ENCODE data around the gene MBOAT1.

DNA sequence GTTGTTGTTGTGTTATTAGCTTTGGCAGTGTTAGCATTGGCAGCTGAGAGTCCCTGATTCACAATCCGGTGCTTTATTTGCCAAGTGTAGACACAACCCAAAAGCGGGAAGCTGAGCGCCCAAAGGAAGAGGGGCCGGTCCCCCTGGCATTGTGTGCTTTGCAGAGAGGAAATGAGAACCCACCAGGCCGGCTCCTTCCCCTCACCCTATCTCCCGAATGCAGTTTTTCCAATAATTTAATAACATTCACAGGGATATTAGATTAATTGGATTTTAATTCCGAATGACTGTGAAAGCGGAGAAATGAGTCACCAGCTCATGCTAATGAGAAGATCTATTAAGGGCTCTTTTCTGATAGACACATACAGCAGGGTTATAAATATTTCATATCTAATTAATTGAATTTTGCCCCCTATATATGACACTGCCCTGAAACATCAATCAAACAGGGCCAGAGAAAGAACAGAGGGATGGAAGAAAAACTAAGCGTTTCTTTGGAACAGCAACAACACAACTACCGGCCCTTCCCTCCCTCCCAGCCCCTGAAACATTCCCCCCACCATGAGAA, 143.8 kb downstream of the MBOAT1 start:
- TF ChIP-seq USF2 (IDR thresholded peaks at IDR 0.05; ENCODE audit: borderline replicate concordance, low read depth, low read length) (no peak), SMC3 (IDR thresholded peaks at IDR 0.05; ENCODE audit: low read depth, low read length) (no peak), POLR2AphosphoS5 (IDR thresholded peaks at IDR 0.05; ENCODE audit: low read depth, low read length) (no peak), GATA2 (CRISPR knock-in tag; IDR thresholded peaks at IDR 0.05) (no peak), MEF2A (IDR thresholded peaks at IDR 0.05; ENCODE audit: borderline replicate concordance, low read depth) (no peak), SIN3A (IDR thresholded peaks at IDR 0.05; ENCODE audit: borderline replicate concordance, low read depth, low read length) (no peak)
- TF ChIP-seq, protein P1, sequence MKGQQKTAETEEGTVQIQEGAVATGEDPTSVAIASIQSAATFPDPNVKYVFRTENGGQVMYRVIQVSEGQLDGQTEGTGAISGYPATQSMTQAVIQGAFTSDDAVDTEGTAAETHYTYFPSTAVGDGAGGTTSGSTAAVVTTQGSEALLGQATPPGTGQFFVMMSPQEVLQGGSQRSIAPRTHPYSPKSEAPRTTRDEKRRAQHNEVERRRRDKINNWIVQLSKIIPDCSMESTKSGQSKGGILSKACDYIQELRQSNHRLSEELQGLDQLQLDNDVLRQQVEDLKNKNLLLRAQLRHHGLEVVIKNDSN (IDR thresholded peaks at IDR 0.05; ENCODE audit: borderline replicate concordance, low read depth) = no peak
- TF ChIP-seq, protein P2, sequence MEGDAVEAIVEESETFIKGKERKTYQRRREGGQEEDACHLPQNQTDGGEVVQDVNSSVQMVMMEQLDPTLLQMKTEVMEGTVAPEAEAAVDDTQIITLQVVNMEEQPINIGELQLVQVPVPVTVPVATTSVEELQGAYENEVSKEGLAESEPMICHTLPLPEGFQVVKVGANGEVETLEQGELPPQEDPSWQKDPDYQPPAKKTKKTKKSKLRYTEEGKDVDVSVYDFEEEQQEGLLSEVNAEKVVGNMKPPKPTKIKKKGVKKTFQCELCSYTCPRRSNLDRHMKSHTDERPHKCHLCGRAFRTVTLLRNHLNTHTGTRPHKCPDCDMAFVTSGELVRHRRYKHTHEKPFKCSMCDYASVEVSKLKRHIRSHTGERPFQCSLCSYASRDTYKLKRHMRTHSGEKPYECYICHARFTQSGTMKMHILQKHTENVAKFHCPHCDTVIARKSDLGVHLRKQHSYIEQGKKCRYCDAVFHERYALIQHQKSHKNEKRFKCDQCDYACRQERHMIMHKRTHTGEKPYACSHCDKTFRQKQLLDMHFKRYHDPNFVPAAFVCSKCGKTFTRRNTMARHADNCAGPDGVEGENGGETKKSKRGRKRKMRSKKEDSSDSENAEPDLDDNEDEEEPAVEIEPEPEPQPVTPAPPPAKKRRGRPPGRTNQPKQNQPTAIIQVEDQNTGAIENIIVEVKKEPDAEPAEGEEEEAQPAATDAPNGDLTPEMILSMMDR (IDR thresholded peaks at IDR 0.05) = no peak
- TF ChIP-seq, protein P3, sequence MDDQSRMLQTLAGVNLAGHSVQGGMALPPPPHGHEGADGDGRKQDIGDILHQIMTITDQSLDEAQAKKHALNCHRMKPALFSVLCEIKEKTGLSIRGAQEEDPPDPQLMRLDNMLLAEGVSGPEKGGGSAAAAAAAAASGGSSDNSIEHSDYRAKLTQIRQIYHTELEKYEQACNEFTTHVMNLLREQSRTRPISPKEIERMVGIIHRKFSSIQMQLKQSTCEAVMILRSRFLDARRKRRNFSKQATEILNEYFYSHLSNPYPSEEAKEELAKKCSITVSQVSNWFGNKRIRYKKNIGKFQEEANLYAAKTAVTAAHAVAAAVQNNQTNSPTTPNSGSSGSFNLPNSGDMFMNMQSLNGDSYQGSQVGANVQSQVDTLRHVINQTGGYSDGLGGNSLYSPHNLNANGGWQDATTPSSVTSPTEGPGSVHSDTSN (IDR thresholded peaks at IDR 0.05) = no peak

All from SK-N-SH (cell line).